ENCODE data around the gene MED22. TPM values are rescaled to one million over a fixed set of nuclear protein-coding genes. Genes with fewer than 3 reads are reported as not detected.

Gene MED22
- polyA plus RNA-seq, 1 experiment = 28.3 TPM

DNA sequence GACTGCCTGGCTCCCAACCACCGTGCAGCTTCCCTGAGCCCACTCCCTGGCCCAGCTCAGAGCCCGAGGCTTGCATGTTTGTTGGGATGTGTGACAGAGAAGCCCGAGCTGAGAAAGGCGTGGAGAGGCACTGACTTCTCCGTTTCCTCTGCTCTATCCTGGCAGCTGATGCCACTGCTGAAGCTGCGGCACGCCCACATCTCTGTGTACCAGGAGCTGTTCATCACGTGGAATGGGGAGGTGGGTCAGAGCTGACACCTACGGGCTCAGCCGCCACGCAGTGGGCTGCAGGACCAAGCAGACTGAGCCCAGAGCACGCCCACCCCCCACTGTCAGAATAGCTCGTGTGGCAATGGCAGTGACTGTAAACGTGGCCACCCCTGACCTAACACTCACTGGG lies 37.5 kb upstream of the MED22 start:
- no peaks in the 10 kb centered on the region; the same call in 1 of the 2 replicates for H3K27me3 ChIP-seq (ENCODE audit: control insufficient read depth, insufficient read depth, low read length)
- ChIA-PET CTCF (interaction anchor here (1.1 to 2.1 kb wide), 2 partner anchors 18 to 21 kb away, joined by 3 to 7 read pairs; no protein-coding TSS in a partner anchor), POLR2A (interaction anchor here (0.5 kb wide), 1 partner anchor 74 kb away, joined by 4 read pairs; no protein-coding TSS in a partner anchor)
- no peak overlapping the region for H3K4me3 ChIP-seq (ENCODE audit: low read depth, low read length)
- TF ChIP-seq, protein P1, sequence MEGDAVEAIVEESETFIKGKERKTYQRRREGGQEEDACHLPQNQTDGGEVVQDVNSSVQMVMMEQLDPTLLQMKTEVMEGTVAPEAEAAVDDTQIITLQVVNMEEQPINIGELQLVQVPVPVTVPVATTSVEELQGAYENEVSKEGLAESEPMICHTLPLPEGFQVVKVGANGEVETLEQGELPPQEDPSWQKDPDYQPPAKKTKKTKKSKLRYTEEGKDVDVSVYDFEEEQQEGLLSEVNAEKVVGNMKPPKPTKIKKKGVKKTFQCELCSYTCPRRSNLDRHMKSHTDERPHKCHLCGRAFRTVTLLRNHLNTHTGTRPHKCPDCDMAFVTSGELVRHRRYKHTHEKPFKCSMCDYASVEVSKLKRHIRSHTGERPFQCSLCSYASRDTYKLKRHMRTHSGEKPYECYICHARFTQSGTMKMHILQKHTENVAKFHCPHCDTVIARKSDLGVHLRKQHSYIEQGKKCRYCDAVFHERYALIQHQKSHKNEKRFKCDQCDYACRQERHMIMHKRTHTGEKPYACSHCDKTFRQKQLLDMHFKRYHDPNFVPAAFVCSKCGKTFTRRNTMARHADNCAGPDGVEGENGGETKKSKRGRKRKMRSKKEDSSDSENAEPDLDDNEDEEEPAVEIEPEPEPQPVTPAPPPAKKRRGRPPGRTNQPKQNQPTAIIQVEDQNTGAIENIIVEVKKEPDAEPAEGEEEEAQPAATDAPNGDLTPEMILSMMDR (IDR thresholded peaks at IDR 0.05; ENCODE audit: insufficient read depth, low read depth, low read length) = no peak
- DNase-seq (ENCODE audit: low read depth) = no peak
- H3K36me3 ChIP-seq (ENCODE audit: control insufficient read depth, insufficient read depth, low read length) = no peaks in the 10 kb centered on the region

DNA sequence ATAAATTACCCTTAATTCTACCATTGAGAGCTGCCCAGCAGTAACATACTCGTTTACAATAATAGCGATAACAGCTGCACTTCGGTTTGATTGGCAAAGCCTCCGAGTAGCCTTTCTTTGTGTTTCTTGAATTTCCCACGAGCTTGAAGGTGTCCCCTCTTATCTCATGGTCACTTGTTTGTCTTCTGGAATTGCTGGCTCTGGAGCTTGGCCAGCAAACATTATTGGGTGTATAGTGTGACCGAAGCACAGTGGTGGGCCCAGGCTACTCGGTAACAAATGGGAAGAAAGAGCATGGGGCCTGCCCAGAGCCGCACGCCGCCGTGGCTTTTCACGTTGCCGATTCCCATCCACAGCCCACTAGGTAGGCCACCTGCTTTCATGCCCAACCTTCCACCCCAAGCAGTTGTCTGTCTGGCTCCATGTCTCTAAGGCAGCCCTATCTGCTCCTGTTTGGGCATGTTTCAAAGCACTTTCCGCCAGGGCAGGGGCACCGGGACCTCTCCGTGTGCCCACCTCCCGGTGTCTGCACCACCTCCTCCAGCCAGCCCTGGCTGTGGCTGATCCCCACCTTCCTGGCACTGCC lies 36.9 kb upstream of the MED22 start:
- no peaks in the 10 kb centered on the region for H3K27me3 ChIP-seq (ENCODE audit: control insufficient read depth, insufficient read depth, low read length)
- ChIA-PET CTCF (interaction anchor here (1.1 kb wide), 1 partner anchor 21 kb away, joined by 3 read pairs; no protein-coding TSS in a partner anchor), POLR2A (no interaction called here)
- no peaks in the 10 kb centered on the region for H3K36me3 ChIP-seq (ENCODE audit: control insufficient read depth, insufficient read depth, low read length)
- TF ChIP-seq, protein P1 (IDR thresholded peaks at IDR 0.05; ENCODE audit: insufficient read depth, low read depth, low read length) = no peak
- DNase-seq (ENCODE audit: low read depth) = no peak
- H3K4me3 ChIP-seq (ENCODE audit: low read depth, low read length) = no peak overlapping the region

DNA sequence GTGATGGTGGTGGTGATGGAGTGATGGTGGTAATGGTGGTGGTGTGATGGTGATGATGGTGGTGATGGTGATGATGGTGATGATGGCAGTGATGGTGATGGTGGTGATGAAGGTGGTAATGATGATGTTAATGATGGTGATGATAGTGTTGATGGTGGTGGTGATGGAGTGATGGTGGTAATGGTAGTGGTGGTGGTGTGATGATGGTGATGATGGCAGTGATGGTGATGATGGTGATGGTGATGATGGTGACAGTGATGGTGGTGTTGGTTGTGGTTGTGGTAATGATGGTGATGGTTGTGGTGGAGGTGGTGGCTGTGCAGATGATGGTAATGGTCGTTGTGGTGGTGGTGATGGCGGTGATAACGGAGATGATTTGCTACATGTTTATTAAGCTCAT lies 35.5 kb upstream of the MED22 start:
- H3K36me3 ChIP-seq (ENCODE audit: control insufficient read depth, insufficient read depth, low read length) = no peaks in the 10 kb centered on the region
- ChIA-PET POLR2A (no interaction called here), CTCF (no interaction called here)
- TF ChIP-seq, protein P1 (IDR thresholded peaks at IDR 0.05; ENCODE audit: insufficient read depth, low read depth, low read length) = no peak
- DNase-seq (ENCODE audit: low read depth) = no peak
- no peaks in the 10 kb centered on the region for H3K27me3 ChIP-seq (ENCODE audit: control insufficient read depth, insufficient read depth, low read length)
- no peak overlapping the region for H3K4me3 ChIP-seq (ENCODE audit: low read depth, low read length)

DNA sequence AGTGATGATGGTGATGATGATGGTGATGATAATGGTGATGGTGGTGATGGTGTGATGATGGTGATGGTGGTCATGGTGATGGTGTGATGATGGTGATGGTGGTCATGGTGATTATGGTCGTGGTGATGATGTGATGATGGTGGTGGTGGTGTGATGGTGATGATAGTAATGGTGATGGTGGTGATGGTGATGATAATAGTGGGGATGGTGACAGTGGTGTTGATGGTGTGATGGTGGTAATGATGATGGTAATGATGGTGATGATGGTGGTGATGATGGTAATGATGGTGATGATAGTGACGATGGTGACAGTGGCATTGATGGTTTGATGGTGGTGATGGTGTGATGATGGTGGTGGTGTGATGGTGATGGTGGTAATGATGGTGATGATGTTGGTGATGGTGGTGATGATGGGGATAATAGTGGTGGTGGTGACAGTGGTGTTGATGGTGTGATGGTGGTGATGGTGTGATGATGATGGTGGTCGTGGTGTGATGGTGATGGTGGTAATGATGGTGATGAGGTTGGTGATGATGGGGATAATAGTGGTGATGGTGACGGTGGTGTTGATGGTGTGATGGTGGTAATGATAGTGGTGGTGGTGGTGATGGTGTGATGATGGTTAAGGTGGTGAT lies 34.7 kb upstream of the MED22 start:
- H3K27me3 ChIP-seq (ENCODE audit: control insufficient read depth, insufficient read depth, low read length) = no peaks in the 10 kb centered on the region
- TF ChIP-seq, protein P1 (IDR thresholded peaks at IDR 0.05; ENCODE audit: insufficient read depth, low read depth, low read length) = no peak
- POLR2A ChIA-PET = no interaction called here
- H3K36me3 ChIP-seq (ENCODE audit: control insufficient read depth, insufficient read depth, low read length) = no peaks in the 10 kb centered on the region
- no peak overlapping the region for H3K4me3 ChIP-seq (ENCODE audit: low read depth, low read length)
- DNase-seq (ENCODE audit: low read depth) = no peak
- CTCF ChIA-PET = no interaction called here

DNA sequence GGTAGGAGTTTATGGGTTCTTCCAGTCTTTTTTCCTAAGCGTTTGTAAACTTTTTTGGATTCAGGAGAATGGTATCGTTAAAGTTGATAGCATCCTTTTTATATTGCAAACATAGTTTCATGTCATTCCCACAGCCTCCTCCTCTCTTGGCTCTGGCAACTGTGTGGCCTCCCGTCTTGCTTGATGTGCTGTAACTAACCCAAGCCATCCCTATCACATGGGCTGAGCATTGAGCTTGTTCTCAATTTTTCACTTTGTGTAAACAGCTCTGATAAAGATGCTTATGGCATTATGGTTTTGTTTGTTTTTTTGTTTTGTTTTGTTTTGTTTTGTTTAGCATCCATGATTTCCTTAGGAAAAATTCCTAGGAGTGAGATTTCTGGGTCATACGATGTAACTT lies 32.8 kb upstream of the MED22 start:
- H3K4me3 ChIP-seq (ENCODE audit: low read depth, low read length) = no peak overlapping the region

More for the DNA sequence above, 32.8 kb upstream of the MED22 start:
- H3K27me3 ChIP-seq (ENCODE audit: control insufficient read depth, insufficient read depth, low read length) = no peaks in the 10 kb centered on the region
- no peak for DNase-seq (ENCODE audit: low read depth)
- CTCF ChIA-PET = interaction anchor here (0.6 to 1.6 kb wide), 2 partner anchors 15 to 71 kb away, joined by 3 read pairs; no protein-coding TSS in a partner anchor
- TF ChIP-seq, protein P1 (IDR thresholded peaks at IDR 0.05; ENCODE audit: insufficient read depth, low read depth, low read length) = no peak
- no peaks in the 10 kb centered on the region for H3K36me3 ChIP-seq (ENCODE audit: control insufficient read depth, insufficient read depth, low read length)
- POLR2A ChIA-PET = interaction anchor here (0.6 kb wide), 1 partner anchor 79 kb away, joined by 3 read pairs; no protein-coding TSS in a partner anchor
